Osteocyte (in vitro differentiated cells): Measurements from ENCODE around the gene SCMH1. TPM values are rescaled to one million over a fixed set of nuclear protein-coding genes. Genes with fewer than 3 reads are reported as not detected.
"Not testable (repeated sequence)": the region's sequence is repeated elsewhere in the genome, so short reads cannot be mapped to it uniquely, and the experiment has no call there.

Experiments
- DNase-seq: peaks from one replicate; pipeline ENCODE4 v3.0.0; 2021; ENCODE audit warnings: mixed read lengths; ENCODE audit not compliant: unreplicated experiment; ENCODE audit errors: extremely low spot score
- H3K27ac Mint-ChIP-seq: one replicate; pipeline ENCODE4 v1.8.0; 2021; ENCODE audit warnings: mild to moderate bottlenecking, mixed read lengths; ENCODE audit not compliant: unreplicated experiment
- H3K27me3 Mint-ChIP-seq: one replicate; pipeline ENCODE4 v1.8.0; 2021; ENCODE audit warnings: mixed read lengths; ENCODE audit not compliant: unreplicated experiment
- H3K36me3 Mint-ChIP-seq: one replicate; pipeline ENCODE4 v1.8.0; 2021; ENCODE audit warnings: mixed read lengths; ENCODE audit not compliant: unreplicated experiment
- H3K4me1 Mint-ChIP-seq: one replicate; pipeline ENCODE4 v1.8.0; 2021; ENCODE audit warnings: mixed read lengths; ENCODE audit not compliant: unreplicated experiment
- H3K4me3 Mint-ChIP-seq: one replicate; pipeline ENCODE4 v1.8.0; 2021; ENCODE audit warnings: mild to moderate bottlenecking, moderate library complexity, mixed read lengths; ENCODE audit not compliant: unreplicated experiment
- H3K9me3 Mint-ChIP-seq: one replicate; pipeline ENCODE4 v1.8.0; 2021; ENCODE audit warnings: mixed read lengths; ENCODE audit not compliant: unreplicated experiment
- CTCF ChIP-seq: fragments of 200-600 bp; sonication (generic); IDR thresholded peaks from 2 replicates; pipeline ENCODE4 v1.5.0; 2021; ENCODE audit warnings: antibody characterized with exemption, mild to moderate bottlenecking, moderate library complexity
- total RNA-seq: library from RNA; stranded (reverse); gene quantifications from 2 replicates; pipeline ENCODE4 v1.2.1, GENCODE V29; 2021

SCMH1 gene
- total RNA-seq, 1 donor from 2014 or later: 37.5 TPM

GRCh38 chr1:41149570-41149969 lies 92.5 kb downstream of the SCMH1 start:
- Mint-ChIP-seq H3K27me3 (no peaks in the 10 kb centered on the region), H3K4me1 (peaks cover 7% of the 10 kb centered on the region), H3K36me3 (peaks cover 35% of the 10 kb centered on the region), H3K9me3 (no peaks in the 10 kb centered on the region), H3K27ac (no peak overlapping the region), H3K4me3 (no peak overlapping the region)
- TF ChIP-seq CTCF: no peak
- no peak for DNase-seq

GRCh38 chr1:41144285-41144684 lies 97.8 kb downstream of the SCMH1 start:
- no peak overlapping the region for H3K4me3 Mint-ChIP-seq
- H3K4me1 Mint-ChIP-seq: no peaks in the 10 kb centered on the region
- DNase-seq: no peak
- no peak overlapping the region for H3K27ac Mint-ChIP-seq
- no peak for TF ChIP-seq CTCF
- H3K36me3 Mint-ChIP-seq: peaks cover 58% of the 10 kb centered on the region
- peaks cover 26% of the 10 kb centered on the region for H3K9me3 Mint-ChIP-seq
- H3K27me3 Mint-ChIP-seq: no peaks in the 10 kb centered on the region

GRCh38 chr1:41138549-41138948 lies 103.6 kb downstream of the SCMH1 start:
- no peak overlapping the region for H3K27ac Mint-ChIP-seq
- no peaks in the 10 kb centered on the region for H3K4me1 Mint-ChIP-seq
- H3K4me3 Mint-ChIP-seq: no peak overlapping the region
- no peak for DNase-seq
- peaks cover 63% of the 10 kb centered on the region for H3K36me3 Mint-ChIP-seq
- H3K9me3 Mint-ChIP-seq: peaks cover 28% of the 10 kb centered on the region
- H3K27me3 Mint-ChIP-seq: no peaks in the 10 kb centered on the region
- TF ChIP-seq CTCF: no peak

- Mint-ChIP-seq H3K27ac (no peak overlapping the region), H3K4me3 (no peak overlapping the region), H3K9me3 (peaks cover 5% of the 10 kb centered on the region), H3K27me3 (no peaks in the 10 kb centered on the region), H3K36me3 (peaks cover 52% of the 10 kb centered on the region), H3K4me1 (no peaks in the 10 kb centered on the region)
- DNase-seq: no peak
- no peak for TF ChIP-seq CTCF
Observed at GRCh38 chr1:41135196-41135947, 106.7 kb downstream of the SCMH1 start.

- not testable (repeated sequence) for H3K9me3 Mint-ChIP-seq, H3K4me3 Mint-ChIP-seq, H3K27me3 Mint-ChIP-seq, H3K4me1 Mint-ChIP-seq, DNase-seq, H3K27ac Mint-ChIP-seq
- H3K36me3 Mint-ChIP-seq: peaks cover 47% of the 10 kb centered on the region
Observed at GRCh38 chr1:41134325-41134724, 107.8 kb downstream of the SCMH1 start.
